Activated T-cell treated with anti-CD3 and anti-CD28 coated beads, Interleukin-2, amount 50 U/mL, for 72 hours (primary cell): ENCODE results near the gene MEMO1. TPM values are rescaled to one million over a fixed set of nuclear protein-coding genes. Genes with fewer than 3 reads are reported as not detected.
"Not testable (repeated sequence)": the region's sequence is repeated elsewhere in the genome, so short reads cannot be mapped to it uniquely, and the experiment has no call there.

Source experiments
- ATAC-seq, 2 donors: fragments of 150-1000 bp; cut with Tn5 transposase; replicated peaks in 1 of 2; 2 replicates each; pipeline ENCODE4 v1.10.0; 2021; ENCODE audit warnings: moderate library complexity in 2 of 2, mild to moderate bottlenecking in 1 of 2
- DNase-seq, 2 donors: peaks; one replicate each; pipeline ENCODE4 v3.0.0; 2021 to 2022; ENCODE audit warnings: mixed read lengths in 1 of 2
- H3K27ac Mint-ChIP-seq: one replicate; pipeline ENCODE4 v1.8.0; 2022; ENCODE audit warnings: mild to moderate bottlenecking, moderate library complexity, mixed read lengths
- H3K27me3 Mint-ChIP-seq: one replicate; pipeline ENCODE4 v1.8.0; 2022; ENCODE audit warnings: low read depth, mixed read lengths
- H3K36me3 Mint-ChIP-seq, 2 donors: one replicate each; pipeline ENCODE4 v1.8.0; 2022; ENCODE audit warnings: mixed read lengths in 2 of 2, mild to moderate bottlenecking in 1 of 2; ENCODE audit not compliant: insufficient read depth in 2 of 2
- H3K4me1 Mint-ChIP-seq: one replicate; pipeline ENCODE4 v1.8.0; 2022; ENCODE audit warnings: low read depth, mixed read lengths
- H3K4me3 Mint-ChIP-seq, 2 donors: one replicate each; pipeline ENCODE4 v1.8.0; 2022; ENCODE audit warnings: mild to moderate bottlenecking in 2 of 2, mixed read lengths in 2 of 2, moderate library complexity in 2 of 2
- H3K9me3 Mint-ChIP-seq, 2 donors: one replicate each; pipeline ENCODE4 v1.8.0; 2022; ENCODE audit warnings: mixed read lengths in 2 of 2
- total RNA-seq, 2 donors: library from RNA; stranded (reverse); gene quantifications; one replicate each; pipeline ENCODE4 v1.2.3, GENCODE V29; 2022

The MEMO1 gene
- total RNA-seq: 10 to 100 TPM; 45.9 to 47.7 TPM

- ATAC-seq (peak; percentile 78 to 81), DNase-seq (peak; percentile 94 to 95)
- H3K27ac Mint-ChIP-seq: peak within 1 kb of the TSS; percentile 82
- no peaks in the 10 kb centered on the region for H3K27me3 Mint-ChIP-seq
- H3K36me3 Mint-ChIP-seq: peaks cover 0 to 7% of the 10 kb centered on the region in 2 donors
- H3K9me3 Mint-ChIP-seq: no peaks in the 10 kb centered on the region
- peak within 1 kb of the TSS; percentile 88 to 95 for H3K4me3 Mint-ChIP-seq
- H3K4me1 Mint-ChIP-seq: peaks cover 52% of the 10 kb centered on the region
Measured at GRCh38 chr2:32010670-32011484, at the start of gene MEMO1. Gene MEMO1 (minus strand): TSS chr2:32011008. CDS start chr2:32010247, 761 bp downstream.

- Mint-ChIP-seq H3K27ac (no peak overlapping the region), H3K4me1 (peaks cover 17% of the 10 kb centered on the region), H3K4me3 (no peak overlapping the region), H3K36me3 (peaks cover 0 to 3% of the 10 kb centered on the region in 2 donors), H3K27me3 (no peaks in the 10 kb centered on the region), H3K9me3 (no peaks in the 10 kb centered on the region)
- DNase-seq (no peak), ATAC-seq (no peak)
Measured at GRCh38 chr2:32060266-32060665, 49.5 kb upstream of the MEMO1 start.

GRCh38 chr2:32058130-32058529 is 47.3 kb upstream of the MEMO1 start:
- Mint-ChIP-seq H3K27me3 (no peaks in the 10 kb centered on the region), H3K27ac (no peak overlapping the region), H3K4me3 (no peak overlapping the region), H3K9me3 (no peaks in the 10 kb centered on the region), H3K4me1 (peaks cover 9% of the 10 kb centered on the region), H3K36me3 (peaks cover 0 to under 1% of the 10 kb centered on the region in 2 donors)
- no peak for ATAC-seq
- DNase-seq: no peak

GRCh38 chr2:32054583-32054982 is 43.8 kb upstream of the MEMO1 start:
- not testable (repeated sequence) for H3K27ac Mint-ChIP-seq, H3K9me3 Mint-ChIP-seq, H3K4me1 Mint-ChIP-seq

GRCh38 chr2:32051836-32052439 is 41.1 kb upstream of the MEMO1 start:
- Mint-ChIP-seq H3K36me3 (no peaks in the 10 kb centered on the region), H3K27me3 (no peaks in the 10 kb centered on the region), H3K4me3 (no peak overlapping the region), H3K4me1 (no peaks in the 10 kb centered on the region), H3K27ac (no peak overlapping the region), H3K9me3 (no peaks in the 10 kb centered on the region)
- DNase-seq (no peak), ATAC-seq (no peak)

More at GRCh38 chr2:32054583-32054982, 43.8 kb upstream of the MEMO1 start:
- ATAC-seq, H3K4me3 Mint-ChIP-seq, H3K27me3 Mint-ChIP-seq, DNase-seq, H3K36me3 Mint-ChIP-seq: not testable (repeated sequence)

- Mint-ChIP-seq H3K27ac (no peak overlapping the region), H3K4me3 (no peak overlapping the region), H3K27me3 (no peaks in the 10 kb centered on the region), H3K9me3 (no peaks in the 10 kb centered on the region), H3K36me3 (no peaks in the 10 kb centered on the region), H3K4me1 (peaks cover 12% of the 10 kb centered on the region)
- ATAC-seq: no peak
- DNase-seq: no peak
Measured at GRCh38 chr2:32043561-32043960, 32.8 kb upstream of the MEMO1 start.

GRCh38 chr2:32039447-32040219 is 28.8 kb upstream of the MEMO1 start, which contains the start of gene DPY30:
Gene DPY30 (minus strand): TSS chr2:32039805. CDS start chr2:32039456, 349 bp downstream.
- H3K4me3 Mint-ChIP-seq: peak within 1 kb of the TSS; percentile 88 to 95
- H3K36me3 Mint-ChIP-seq: peaks cover 0 to 1% of the 10 kb centered on the region in 2 donors
- peaks cover 12% of the 10 kb centered on the region for H3K4me1 Mint-ChIP-seq
- DNase-seq (peak; percentile 90 to 92), ATAC-seq (peak; percentile 93 to 96)
- H3K9me3 Mint-ChIP-seq: no peaks in the 10 kb centered on the region
- H3K27me3 Mint-ChIP-seq: no peaks in the 10 kb centered on the region
- peak within 1 kb of the TSS; percentile 96 for H3K27ac Mint-ChIP-seq

- peaks cover 0 to 14% of the 10 kb centered on the region in 2 donors for H3K36me3 Mint-ChIP-seq
- H3K4me1 Mint-ChIP-seq: peaks cover 24% of the 10 kb centered on the region
- not testable (repeated sequence) for H3K4me3 Mint-ChIP-seq, H3K27ac Mint-ChIP-seq, H3K9me3 Mint-ChIP-seq, DNase-seq, ATAC-seq, H3K27me3 Mint-ChIP-seq
Measured at GRCh38 chr2:32034198-32034887, 23.5 kb upstream of the MEMO1 start.

GRCh38 chr2:32018789-32019482 is 8.1 kb upstream of the MEMO1 start:
- H3K9me3 Mint-ChIP-seq, DNase-seq, H3K36me3 Mint-ChIP-seq, H3K4me1 Mint-ChIP-seq, ATAC-seq, H3K27me3 Mint-ChIP-seq, H3K4me3 Mint-ChIP-seq, H3K27ac Mint-ChIP-seq: not testable (repeated sequence)

GRCh38 chr2:32012872-32013271 is 2.1 kb upstream of the MEMO1 start:
- Mint-ChIP-seq H3K27me3 (no peaks in the 10 kb centered on the region), H3K36me3 (no peaks in the 10 kb centered on the region), H3K4me1 (peaks cover 34% of the 10 kb centered on the region), H3K4me3 (no peak overlapping the region), H3K27ac (peak overlapping the region; percentile 57), H3K9me3 (no peaks in the 10 kb centered on the region)
- no peak for ATAC-seq
- DNase-seq: no peak

GRCh38 chr2:32011485-32011960 is 715 bp upstream of the MEMO1 start:
- H3K9me3 Mint-ChIP-seq: no peaks in the 10 kb centered on the region
- H3K27ac Mint-ChIP-seq: peak overlapping the region; percentile 82
- peak overlapping the region; percentile 88 to 91 for H3K4me3 Mint-ChIP-seq
- H3K36me3 Mint-ChIP-seq: peaks cover 0 to 6% of the 10 kb centered on the region in 2 donors
- ATAC-seq: no peak
- H3K27me3 Mint-ChIP-seq: no peaks in the 10 kb centered on the region
- no peak for DNase-seq
- H3K4me1 Mint-ChIP-seq: peaks cover 45% of the 10 kb centered on the region

- DNase-seq: peak; percentile 76 to 82
- H3K36me3 Mint-ChIP-seq, H3K9me3 Mint-ChIP-seq, H3K27ac Mint-ChIP-seq, H3K27me3 Mint-ChIP-seq: not testable (repeated sequence)
- peak; percentile 75 to 78 for ATAC-seq
- H3K4me1 Mint-ChIP-seq: peaks cover 58% of the 10 kb centered on the region
- H3K4me3 Mint-ChIP-seq: peak overlapping the region; percentile 37 to 48
Measured at GRCh38 chr2:32010280-32010669, 533 bp downstream of the MEMO1 start.
